ENCODE data around the gene OBSCN.

- TF ChIP-seq POLR2AphosphoS5 (IDR thresholded peaks at IDR 0.05; ENCODE audit: low read depth, low read length): no peak
- no peak for TF ChIP-seq TAF1 (IDR thresholded peaks at IDR 0.05; ENCODE audit: borderline replicate concordance, insufficient read depth, low read length)
- no peak for TF ChIP-seq FOXP2 (optimal IDR thresholded peaks at IDR 0.05; ENCODE audit: borderline replicate concordance, extremely low read depth, extremely low read length, insufficient read depth)
- TF ChIP-seq REST (IDR thresholded peaks at IDR 0.05; ENCODE audit: insufficient read depth in 1 of 2, low read depth in 2 of 2, low read length in 2 of 2): no peak
- no peak for TF ChIP-seq SIN3A (IDR thresholded peaks at IDR 0.05; ENCODE audit: borderline replicate concordance, insufficient read depth, low read length)
These were observed 88.1 kb downstream of the OBSCN start for GRCh38 chr1:228295981-228296380.
